H9 (cell line): ENCODE results near the gene RBM19. TPM values are rescaled to one million over a fixed set of nuclear protein-coding genes. Genes with fewer than 3 reads are reported as not detected.

Experiments
- DNase-seq: peaks from one replicate; pipeline ENCODE4 v3.0.0-alpha.2; 2017
- H2AFZ ChIP-seq: one replicate; pipeline ENCODE4 v1.6.1; 2013; ENCODE audit warnings: mild to moderate bottlenecking, low read length, control low read depth, moderate library complexity
- H2AK5ac ChIP-seq: 2 replicates; pipeline ENCODE4 v1.6.1; 2013; ENCODE audit warnings: low read length, control low read depth, mixed read lengths; ENCODE audit not compliant: insufficient read length
- H2BK120ac ChIP-seq: one replicate; pipeline ENCODE4 v1.6.1; 2013; ENCODE audit warnings: low read depth, mild to moderate bottlenecking, low read length, control low read depth, inconsistent platforms; ENCODE audit not compliant: poor library complexity, severe bottlenecking
- H2BK12ac ChIP-seq: 2 replicates; pipeline ENCODE4 v1.6.1; 2013; ENCODE audit warnings: low read length, control low read depth, mixed read lengths, low read depth; ENCODE audit not compliant: insufficient read length
- H2BK15ac ChIP-seq: 2 replicates; pipeline ENCODE4 v1.6.1; 2013; ENCODE audit warnings: low read depth, low read length, control low read depth
- H2BK20ac ChIP-seq: one replicate; pipeline ENCODE4 v1.6.1; 2013; ENCODE audit warnings: low read depth, mild to moderate bottlenecking, low read length, control low read depth, inconsistent platforms; ENCODE audit not compliant: poor library complexity, severe bottlenecking
- H2BK5ac ChIP-seq: 2 replicates; pipeline ENCODE4 v1.6.1; 2013; ENCODE audit warnings: low read length, control low read depth, mixed read lengths; ENCODE audit not compliant: insufficient read length
- H3K14ac ChIP-seq: 2 replicates; pipeline ENCODE4 v1.6.1; 2013; ENCODE audit warnings: low read length, control low read depth; ENCODE audit not compliant: insufficient read depth
- H3K18ac ChIP-seq: 2 replicates; pipeline ENCODE4 v1.6.1; 2013; ENCODE audit warnings: low read depth, mild to moderate bottlenecking, mixed read lengths, low read length, control low read depth; ENCODE audit not compliant: insufficient read length
- H3K23ac ChIP-seq: 2 replicates; pipeline ENCODE4 v1.6.1; 2013; ENCODE audit warnings: low read length, control low read depth, mixed read lengths, low read depth; ENCODE audit not compliant: insufficient read length
- H3K23me2 ChIP-seq: 2 replicates; pipeline ENCODE4 v1.6.1; 2013; ENCODE audit warnings: low read depth, mild to moderate bottlenecking, mixed read lengths, low read length, control low read depth; ENCODE audit not compliant: insufficient read length, poor library complexity, severe bottlenecking
- H3K27ac ChIP-seq: 2 replicates; pipeline ENCODE4 v1.5.1; 2013; ENCODE audit warnings: low read length, control low read depth, mixed read lengths, low read depth; ENCODE audit not compliant: insufficient read length
- H3K27me3 ChIP-seq: 2 replicates; pipeline ENCODE4 v1.6.1; 2013; ENCODE audit warnings: low read length, control low read depth, inconsistent platforms; ENCODE audit not compliant: insufficient read depth
- H3K4ac ChIP-seq: 2 replicates; pipeline ENCODE4 v1.6.1; 2013; ENCODE audit warnings: low read depth, mild to moderate bottlenecking, control low read depth, inconsistent platforms, low read length, moderate library complexity
- H3K4me1 ChIP-seq: 2 replicates; pipeline ENCODE4 v1.6.1; 2013; ENCODE audit warnings: low read length, control low read depth, inconsistent platforms; ENCODE audit not compliant: insufficient read depth
- H3K4me2 ChIP-seq: 2 replicates; pipeline ENCODE4 v1.6.1; 2013; ENCODE audit warnings: low read length, control low read depth, mixed read lengths; ENCODE audit not compliant: insufficient read length, insufficient read depth
- H3K56ac ChIP-seq: 2 replicates; pipeline ENCODE4 v1.6.1; 2013; ENCODE audit warnings: low read depth, mild to moderate bottlenecking, mixed read lengths, low read length, control low read depth; ENCODE audit not compliant: insufficient read length
- H3K79me1 ChIP-seq: 2 replicates; pipeline ENCODE4 v1.6.1; 2013; ENCODE audit warnings: low read depth, mild to moderate bottlenecking, moderate library complexity, low read length, control low read depth, inconsistent platforms; ENCODE audit not compliant: insufficient read depth, poor library complexity, severe bottlenecking
- H3K79me2 ChIP-seq: 2 replicates; pipeline ENCODE4 v1.6.1; 2013; ENCODE audit warnings: low read length, control low read depth, inconsistent platforms; ENCODE audit not compliant: insufficient read depth
- H3K9ac ChIP-seq: 2 replicates; pipeline ENCODE4 v1.6.1; 2013; ENCODE audit warnings: low read length, control low read depth, mixed read lengths; ENCODE audit not compliant: insufficient read length; ENCODE audit errors: extremely low read depth
- H3K9me3 ChIP-seq: one replicate; pipeline ENCODE4 v1.6.1; 2013; ENCODE audit warnings: low read depth, low read length, inconsistent platforms; ENCODE audit not compliant: control insufficient read depth
- H3T11ph ChIP-seq: one replicate; pipeline ENCODE4 v1.6.1; 2013; ENCODE audit warnings: mild to moderate bottlenecking, low read length, control low read depth, inconsistent platforms
- H4K20me1 ChIP-seq: one replicate; pipeline ENCODE4 v1.6.1; 2013; ENCODE audit not compliant: control insufficient read depth, insufficient read length, insufficient read depth
- H4K5ac ChIP-seq: 2 replicates; pipeline ENCODE4 v1.6.1; 2013; ENCODE audit warnings: low read depth, mild to moderate bottlenecking, mixed read lengths, low read length, control low read depth; ENCODE audit not compliant: insufficient read length
- H4K8ac ChIP-seq: replicated peaks from 2 replicates; pipeline ENCODE4 v1.6.1; 2013; ENCODE audit warnings: low read length, control low read depth, mixed read lengths, low read depth; ENCODE audit not compliant: insufficient read length
- H4K91ac ChIP-seq: 2 replicates; pipeline ENCODE4 v1.6.1; 2013; ENCODE audit warnings: low read depth, mild to moderate bottlenecking, moderate library complexity, mixed read lengths, low read length, control low read depth; ENCODE audit not compliant: insufficient read length
- H3K27ac Mint-ChIP-seq, 3 experiments: 2 replicates in 2 of 3; 3 replicates in 1 of 3; pipeline ENCODE4 v1.8.0; 2020 to 2021; ENCODE audit warnings: mixed read lengths in 3 of 3, mild to moderate bottlenecking in 1 of 3, moderate library complexity in 1 of 3
- H3K27me3 Mint-ChIP-seq: 2 replicates; pipeline ENCODE4 v1.8.0; 2021; ENCODE audit warnings: low read depth, mild to moderate bottlenecking, moderate library complexity, mixed read lengths
- H3K36me3 Mint-ChIP-seq, 3 experiments: 2 replicates in 2 of 3; 3 replicates in 1 of 3; pipeline ENCODE4 v1.8.0; 2020 to 2021; ENCODE audit warnings: low read depth in 3 of 3, mixed read lengths in 3 of 3; ENCODE audit not compliant: insufficient read depth in 1 of 3
- H3K4me1 Mint-ChIP-seq, 2 experiments: 2 replicates each; pipeline ENCODE4 v1.8.0; 2020; ENCODE audit warnings: mixed read lengths in 2 of 2
- H3K4me3 Mint-ChIP-seq, 2 experiments: 2 replicates in 1 of 2; 3 replicates in 1 of 2; pipeline ENCODE4 v1.8.0; 2020 to 2021; ENCODE audit warnings: mild to moderate bottlenecking in 2 of 2, mixed read lengths in 2 of 2, moderate library complexity in 1 of 2
- H3K9me3 Mint-ChIP-seq, 2 experiments: 2 replicates in 1 of 2; 3 replicates in 1 of 2; pipeline ENCODE4 v1.8.0; 2020; ENCODE audit warnings: mild to moderate bottlenecking in 2 of 2, mixed read lengths in 2 of 2, moderate library complexity in 1 of 2
- CTCF ChIP-seq: fragments of 200-600 bp; sonication (generic); conservative IDR thresholded peaks from 3 replicates; pipeline ENCODE4 v1.8.0; 2021; ENCODE audit warnings: antibody characterized with exemption, mild to moderate bottlenecking
- WGBS: extraction: QIAGEN DNeasy Blood & Tissue Kit; methylation state at CpG from one replicate; pipeline ENCODE4 v1.1.7; 2013; ENCODE audit warnings: missing lambda C conversion rate, low lambda C conversion rate, mixed read lengths; ENCODE audit not compliant: insufficient read length; ENCODE audit errors: extremely low coverage; 5-methylcytosine and 5-hydroxymethylcytosine counted together
- total RNA-seq: library from RNA; stranded (reverse); gene quantifications from 2 replicates; pipeline ENCODE4 v1.2.1, GENCODE V29; 2021

RBM19 gene
- total RNA-seq, 1 experiment from 2014 or later, result 32.2 TPM

- no peak overlapping the region for H2BK15ac ChIP-seq
- H2BK20ac ChIP-seq, result no peak overlapping the region
- no peak overlapping the region for H3K18ac ChIP-seq
- H3K23ac ChIP-seq, result no peak overlapping the region
- no peak overlapping the region for H3K27ac Mint-ChIP-seq
- no peaks in the 10 kb centered on the region for H3K79me2 ChIP-seq
- no peak overlapping the region for H3K4me3 Mint-ChIP-seq
- H3K79me1 ChIP-seq, result no peaks in the 10 kb centered on the region
- no peak overlapping the region for H4K5ac ChIP-seq
- no peak overlapping the region for H3T11ph ChIP-seq
- H3K9me3 Mint-ChIP-seq, result no peaks in the 10 kb centered on the region; a peak in 1 of 5 replicates
- no peak for DNase-seq
- H3K56ac ChIP-seq, result no peak overlapping the region
- H3K4me1 ChIP-seq, result no peaks in the 10 kb centered on the region
- no peaks in the 10 kb centered on the region for H3K27me3 ChIP-seq
- H2AK5ac ChIP-seq, result no peak overlapping the region
- no peak overlapping the region for H3K9ac ChIP-seq
- H3K4me2 ChIP-seq, result no peak overlapping the region
- H2BK120ac ChIP-seq, result no peak overlapping the region
- H3K9me3 ChIP-seq, result no peaks in the 10 kb centered on the region
- H3K36me3 Mint-ChIP-seq, result peaks cover 29 to 66% (median 63%) of the 10 kb centered on the region in 3 experiments; a peak in 6 of 7 replicates
- H2AFZ ChIP-seq, result no peak overlapping the region
- H3K27me3 Mint-ChIP-seq, result no peaks in the 10 kb centered on the region
- H3K4me1 Mint-ChIP-seq, result peaks cover 0 to 17% of the 10 kb centered on the region in 2 experiments; a peak in 2 of 4 replicates
- WGBS, result no CpG with 5 or more reads among the region's 5 CpGs
- no peaks in the 10 kb centered on the region for H3K23me2 ChIP-seq
- H4K91ac ChIP-seq, result no peak overlapping the region
- no peaks in the 10 kb centered on the region for H4K20me1 ChIP-seq
- no peak overlapping the region for H3K14ac ChIP-seq
- no peak overlapping the region for H2BK12ac ChIP-seq
- no peak overlapping the region for H3K27ac ChIP-seq
- no peak overlapping the region for H2BK5ac ChIP-seq
- no peak for TF ChIP-seq CTCF
- no peak overlapping the region for H3K4ac ChIP-seq
- H4K8ac ChIP-seq, result no peak overlapping the region
Observed at GRCh38 chr12:113938471-113938870, 27.7 kb downstream of the RBM19 start.
